Stimulated activated CD4-positive, alpha-beta T cell treated with anti-CD3 and anti-CD28 coated beads, TNF-alpha, amount 100 ng/mL, for 24 hours (primary cell): ENCODE results near the gene ATF4.

Experiments used
- DNase-seq, 3 experiments: peaks; one replicate each; pipeline ENCODE4 v3.0.0-alpha.2; 2020; ENCODE audit warnings: low read depth in 3 of 3

Gene ATF4

DNA sequence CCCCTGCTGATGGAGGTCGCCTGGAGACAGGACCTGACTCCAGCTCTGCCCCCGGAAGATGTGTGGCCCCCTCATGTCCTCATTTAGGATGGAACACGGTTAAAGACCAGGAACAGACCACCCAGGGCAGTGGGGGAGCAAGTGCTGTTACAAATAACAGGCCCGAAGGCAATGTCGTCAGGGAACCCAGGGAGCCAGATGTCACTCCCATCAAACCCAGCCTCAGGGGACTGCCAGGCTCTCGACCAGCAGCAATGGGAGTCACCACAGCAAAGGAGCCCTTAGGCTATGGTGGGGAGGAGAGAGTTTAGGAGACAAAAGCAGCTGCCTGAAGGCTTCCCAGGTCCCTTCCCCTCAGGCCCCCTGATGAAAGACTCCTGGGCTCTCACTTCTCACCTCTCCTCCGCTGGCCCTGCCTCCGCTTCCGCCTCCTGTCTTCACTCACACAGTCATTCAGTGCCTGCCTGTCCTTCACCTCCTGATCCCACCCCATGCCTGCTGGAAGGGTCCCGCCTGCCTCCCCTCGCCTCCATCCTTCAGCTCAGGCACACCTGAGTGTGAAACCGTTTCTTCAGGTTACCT, 7.8 kb downstream of the ATF4 start:
- no peak for DNase-seq

DNA sequence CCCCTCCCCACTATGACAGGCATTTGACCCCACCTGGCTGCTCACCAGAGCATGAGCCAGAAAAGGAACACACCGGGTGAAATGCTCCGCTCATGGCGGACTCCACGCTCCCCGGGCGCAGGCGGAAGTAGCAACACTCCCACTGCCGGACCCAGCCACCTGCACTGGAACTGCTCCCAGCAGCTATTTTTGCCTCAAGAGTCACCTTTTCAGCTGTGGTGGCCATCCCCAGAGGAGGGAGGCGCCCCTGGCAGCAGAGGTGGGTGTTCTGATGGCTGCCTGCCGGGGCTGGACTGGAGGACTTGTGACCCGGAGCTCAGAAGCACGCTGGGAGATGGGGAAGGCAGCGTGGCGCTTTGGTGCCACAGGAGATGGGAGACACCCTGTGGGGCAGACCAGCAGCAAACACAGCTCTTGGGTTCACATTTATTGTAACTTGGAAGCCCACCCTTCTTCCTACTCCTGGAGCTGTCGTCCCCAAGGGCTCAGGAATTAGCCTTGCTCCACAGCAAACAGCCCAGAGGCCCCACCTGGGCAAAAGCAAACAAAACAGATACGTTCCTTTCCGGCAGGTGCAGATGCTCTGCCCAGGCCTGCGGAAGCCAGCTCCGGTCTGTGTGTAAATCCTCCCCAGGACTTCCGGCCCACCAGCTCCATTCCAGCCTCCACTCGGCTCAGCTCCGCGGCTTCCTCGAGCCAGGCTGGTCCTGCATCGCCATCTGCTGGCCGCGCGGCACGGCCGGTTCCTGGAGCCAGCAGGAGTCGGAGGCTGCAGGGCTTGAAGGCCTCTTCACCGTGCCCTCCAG, 8.5 kb downstream of the ATF4 start:
- DNase-seq, result peak; percentile 82 to 88 (median 83)

- DNase-seq, result no peak
These were observed 9.1 kb downstream of the ATF4 start for GRCh38 chr22:39529487-39529851.

DNA sequence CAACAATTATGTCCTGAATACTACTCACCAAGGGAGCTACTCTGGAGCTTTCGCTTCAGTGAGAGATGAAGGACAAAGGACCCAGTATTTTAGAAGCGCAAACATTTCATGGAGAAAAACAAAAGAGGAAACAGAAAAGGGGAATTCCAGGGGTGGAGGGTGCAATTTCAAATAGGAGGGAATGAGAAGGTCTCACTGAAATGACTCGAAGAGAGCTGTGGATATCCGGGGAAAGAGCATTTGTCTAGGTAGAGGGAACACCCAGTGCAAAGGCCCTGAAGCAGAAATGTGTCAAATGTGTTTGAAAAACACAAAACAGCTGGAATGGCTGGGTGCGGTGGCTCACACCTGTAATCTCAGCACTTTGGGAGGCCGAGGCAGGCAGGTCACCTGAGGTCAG, 9.8 kb downstream of the ATF4 start:
- no peak for DNase-seq

DNA sequence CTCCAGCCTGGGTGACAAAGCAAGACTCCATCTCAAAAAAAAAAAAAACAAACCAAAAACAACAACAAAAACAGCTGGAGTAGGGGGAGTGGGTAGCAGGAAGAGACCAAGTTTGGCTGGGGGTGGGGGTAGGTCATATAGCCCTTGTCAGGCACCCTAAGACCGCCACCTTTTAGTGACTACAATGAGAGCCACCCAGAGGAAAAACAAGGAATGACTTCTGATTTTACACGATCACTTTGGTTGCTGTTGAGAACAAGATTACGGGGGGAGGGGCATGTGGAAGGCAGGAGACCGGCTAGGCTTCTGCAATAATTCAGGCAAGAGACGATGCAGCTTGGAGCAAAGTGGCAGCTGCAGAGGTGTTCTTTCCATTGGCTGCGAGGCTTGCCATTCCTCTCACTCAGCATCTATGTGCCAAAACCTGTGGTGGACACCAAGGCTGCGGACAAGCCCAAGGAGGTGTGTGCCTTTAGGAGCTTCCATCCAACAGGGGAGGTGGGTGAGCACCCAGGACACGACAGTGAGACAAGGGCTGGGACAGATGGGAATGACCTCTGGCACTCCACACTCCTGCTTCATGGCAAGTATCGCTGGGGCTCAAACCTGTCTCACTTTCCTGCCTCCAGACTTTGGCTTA, 10.4 kb downstream of the ATF4 start:
- DNase-seq, result no peak

DNA sequence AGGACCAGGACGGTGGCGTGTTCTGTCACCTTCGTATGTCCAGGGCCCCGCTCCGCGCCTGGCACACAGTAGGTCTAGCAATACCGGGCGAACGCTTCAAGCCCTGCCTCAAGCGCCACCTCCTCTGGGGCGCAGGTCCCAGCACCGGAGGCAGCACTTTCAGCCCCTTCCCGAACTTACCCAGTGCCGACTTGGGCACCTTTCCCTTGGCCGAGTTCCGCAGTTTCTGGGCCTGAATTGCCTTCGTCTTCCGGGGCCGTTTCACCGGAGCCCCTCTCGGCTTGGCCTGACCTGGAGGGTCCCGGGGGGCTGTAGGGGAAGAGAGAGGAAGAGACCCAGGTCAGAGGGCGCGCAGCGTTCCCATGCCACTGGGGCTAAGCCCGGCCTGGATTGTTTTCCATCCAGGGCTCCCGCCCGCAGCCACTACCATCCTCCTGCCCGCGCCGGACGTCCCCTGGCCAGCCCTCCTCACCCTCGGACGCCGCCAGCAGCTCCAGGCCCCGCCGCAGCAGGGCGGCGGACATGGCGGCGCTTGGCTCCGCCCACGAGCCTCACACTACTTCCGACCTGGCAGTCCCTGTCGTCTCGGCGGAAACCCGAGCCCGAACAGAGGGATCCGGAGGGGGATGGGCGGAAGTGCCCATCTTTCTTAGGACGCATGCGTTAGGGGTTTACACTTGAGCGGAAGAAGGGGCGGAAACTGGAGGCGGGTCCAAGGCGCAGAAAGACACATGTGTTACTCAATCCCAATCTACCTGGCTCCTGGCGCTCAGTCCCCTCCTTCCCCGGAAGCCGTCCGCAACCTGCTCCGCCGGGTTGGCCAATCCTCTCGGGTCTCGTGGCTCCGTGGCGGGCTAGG, 12.1 kb downstream of the ATF4 start, which contains the start of gene RPS19BP1:
Gene RPS19BP1, minus strand, starts transcription at position 534 of the 859 bp plus-strand sequence. Its CDS starts 10 bp downstream, at position 524.
- DNase-seq, result peak; percentile 96 to 99 (median 99)

DNA sequence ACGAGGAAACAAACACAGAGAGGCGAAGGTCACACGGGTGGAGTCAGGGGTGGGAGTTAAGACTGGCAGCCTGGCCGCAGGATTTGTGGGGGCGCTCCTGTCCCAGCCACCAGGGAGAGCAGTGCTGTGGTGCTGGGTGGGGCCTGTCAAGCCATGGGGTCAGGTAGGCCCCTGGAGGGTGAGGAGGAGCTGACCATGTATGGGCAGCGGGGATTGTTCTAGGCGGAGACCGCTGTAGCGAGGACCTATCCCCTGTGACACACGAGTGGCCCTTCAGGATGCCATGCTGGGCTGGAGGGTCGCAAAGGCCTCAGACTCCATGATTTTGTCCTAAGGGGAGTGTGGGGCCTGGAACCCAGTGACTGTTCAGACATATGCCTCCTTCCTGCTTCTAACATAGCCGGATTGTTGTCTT, 13.7 kb downstream of the ATF4 start:
- DNase-seq, result no peak

DNA sequence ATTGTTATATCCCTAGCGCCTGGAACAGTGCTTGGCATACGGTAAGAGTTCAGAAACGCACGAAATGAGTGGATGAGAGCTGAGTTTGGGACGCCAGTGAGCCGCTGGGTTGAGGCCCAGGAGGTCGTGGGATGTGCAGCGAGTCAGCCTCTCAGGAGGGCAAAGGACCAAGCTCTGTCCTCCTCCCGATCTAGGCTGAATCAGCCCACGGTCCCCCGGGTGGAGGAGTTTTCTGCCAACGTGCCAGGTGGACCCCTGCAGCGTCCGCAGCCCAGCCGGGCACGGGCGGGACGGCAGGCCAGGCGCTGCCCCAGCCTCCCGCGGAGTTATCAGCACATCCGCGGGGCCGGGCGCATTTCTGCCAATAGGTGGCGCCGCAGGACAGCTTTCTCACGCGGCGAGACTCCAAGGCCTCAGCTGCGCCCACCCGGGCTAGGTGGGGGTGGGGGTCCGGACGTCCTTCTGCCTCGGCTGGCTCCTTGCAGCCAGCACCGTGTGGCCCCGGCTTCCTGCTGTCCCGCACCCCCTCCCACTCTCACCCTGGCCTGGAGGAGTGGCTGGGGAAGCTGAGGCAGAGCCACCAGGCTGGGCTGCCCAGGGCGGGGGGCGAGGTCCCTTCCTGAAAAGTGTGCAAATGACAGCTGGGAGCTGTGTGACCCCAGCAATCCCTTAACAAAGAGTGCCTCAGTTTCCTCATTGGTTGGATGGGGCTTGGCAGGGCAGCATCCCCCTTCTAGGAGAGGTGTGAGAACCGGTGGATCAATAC, 14.4 kb downstream of the ATF4 start:
- DNase-seq, result peak; percentile 60 to 79 (median 69)

GRCh38 chr22:39535357-39535725, 15.0 kb downstream of the ATF4 start:
- no peak for DNase-seq

GRCh38 chr22:39535831-39536449, 15.6 kb downstream of the ATF4 start:
- DNase-seq, result no peak

- no peak for DNase-seq
These were observed 16.3 kb downstream of the ATF4 start for GRCh38 chr22:39536711-39537110.

DNA sequence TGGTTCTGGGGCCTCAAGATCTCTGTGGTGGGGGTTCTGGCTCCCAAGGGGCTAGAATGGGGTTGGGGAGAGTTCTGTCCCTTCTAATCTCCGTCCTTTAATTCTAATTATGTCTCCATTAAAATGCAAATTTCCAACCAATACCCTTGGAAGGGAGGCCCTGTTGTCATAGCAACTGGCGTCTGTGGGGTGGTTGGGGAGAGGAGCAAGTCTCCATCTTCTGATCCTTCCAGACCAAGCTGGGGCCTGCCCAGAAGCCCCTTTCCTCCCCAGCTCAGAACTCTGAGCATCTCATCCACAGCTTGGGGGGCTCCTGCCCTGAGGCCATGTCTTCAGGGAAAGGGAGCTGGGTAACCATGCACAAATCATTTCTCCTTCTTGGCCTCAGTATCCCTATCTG, 17.6 kb downstream of the ATF4 start:
- DNase-seq, result no peak

DNA sequence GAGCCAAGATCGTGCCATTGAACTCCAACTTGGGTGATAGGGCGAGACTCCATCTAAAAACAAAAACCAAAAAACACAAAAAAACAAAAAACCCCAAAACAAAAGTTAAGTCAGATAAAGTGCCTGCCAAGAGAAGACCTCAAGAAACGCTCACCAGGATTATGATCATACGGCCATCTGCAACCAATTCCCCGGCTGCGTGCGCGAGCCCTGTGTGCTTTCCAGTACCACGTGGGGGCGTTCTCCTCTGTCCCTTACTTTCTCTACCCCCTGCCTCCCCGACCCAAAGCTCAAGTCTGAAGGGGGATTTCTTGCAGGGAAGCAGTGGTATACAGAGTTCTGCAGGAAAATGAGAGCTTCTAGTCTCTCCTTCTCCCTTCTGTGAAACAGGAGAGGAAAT, 22.7 kb downstream of the ATF4 start:
- no peak for DNase-seq

- DNase-seq, result peak in 2 of 3 experiments; percentile 42 to 65
These were observed 25.3 kb downstream of the ATF4 start for GRCh38 chr22:39545386-39546365.

DNA sequence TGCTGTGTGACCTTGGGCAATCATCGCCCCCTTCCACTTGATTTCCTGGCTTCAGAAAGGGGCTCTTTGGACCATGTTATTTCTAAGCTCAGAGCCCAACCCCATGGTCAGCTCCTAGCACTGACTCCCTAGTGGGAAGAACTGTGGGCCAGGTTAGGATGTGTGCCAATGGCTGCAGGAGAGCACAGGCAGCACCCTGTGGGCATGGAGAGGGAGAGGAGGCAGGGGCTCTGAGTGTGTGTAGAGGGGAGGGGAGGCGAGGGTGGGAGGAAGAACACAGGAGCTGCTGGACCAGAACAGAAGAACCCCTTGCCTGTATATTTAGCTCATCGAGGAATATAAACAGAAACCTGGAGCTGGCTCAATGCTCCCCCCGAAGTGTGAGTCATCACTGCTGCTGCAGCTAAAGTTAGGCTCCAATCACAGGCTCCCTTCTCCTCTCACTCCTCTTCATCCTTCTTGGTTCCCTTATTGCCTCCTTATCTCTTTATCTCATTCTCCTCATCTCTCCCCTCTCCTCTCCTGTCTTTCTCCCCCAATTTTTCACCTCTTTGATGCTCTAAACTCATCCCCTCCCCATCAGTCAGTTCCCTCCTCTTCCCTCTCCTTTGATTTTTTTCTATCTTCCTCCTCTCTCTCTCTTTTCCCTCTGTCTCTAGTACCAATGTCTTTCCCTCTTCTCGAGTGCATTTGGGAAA, 26.7 kb downstream of the ATF4 start:
- no peak for DNase-seq

GRCh38 chr22:39547587-39547947, 27.2 kb downstream of the ATF4 start:
- no peak for DNase-seq

DNA sequence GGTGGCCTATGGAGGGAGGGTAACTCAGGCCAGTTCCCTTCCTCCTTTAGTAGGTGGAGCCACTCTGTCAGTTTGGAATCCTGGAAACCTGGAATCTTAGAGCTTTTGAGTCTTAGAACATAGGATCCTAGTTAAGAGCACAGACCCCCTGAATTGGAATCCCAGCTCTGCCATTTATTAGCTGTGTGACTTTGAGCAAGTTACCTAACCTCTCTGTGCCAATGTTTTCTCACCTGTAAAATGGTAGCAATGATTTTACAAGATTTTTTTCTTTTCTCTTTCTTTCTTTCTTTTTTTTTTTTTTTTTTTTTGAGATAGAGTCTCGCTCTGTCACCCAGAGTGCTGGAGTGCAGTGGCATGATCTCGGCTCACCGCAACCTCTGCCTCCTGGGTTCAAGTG, 33.1 kb downstream of the ATF4 start:
- DNase-seq, result no peak

DNA sequence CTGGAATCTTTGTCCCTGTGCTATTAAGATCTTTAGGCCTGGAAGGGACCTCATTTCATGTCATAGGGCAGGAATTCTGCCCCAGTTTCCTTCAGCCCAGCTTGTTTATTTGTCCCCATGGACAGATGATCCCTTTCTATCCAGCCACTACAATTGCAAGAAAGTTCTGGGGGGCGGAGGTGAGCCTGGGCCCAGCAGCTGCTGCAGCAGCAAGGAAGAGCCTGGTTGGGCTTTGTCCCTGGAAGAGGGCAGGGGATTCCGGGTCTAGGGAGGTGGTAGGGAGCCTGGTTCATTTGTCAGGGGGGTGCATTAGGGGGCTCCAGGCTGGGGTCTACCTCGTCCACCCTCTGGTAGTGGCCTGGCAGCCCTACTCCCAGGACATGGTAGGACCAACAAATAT, 33.8 kb downstream of the ATF4 start:
- no peak for DNase-seq
